GM06990 (cell line): Measurements from ENCODE around the gene CDK6.

Source experiments
- DNase-seq: peaks from one replicate; pipeline ENCODE4 v3.0.0-alpha.2; 2011; ENCODE audit not compliant: insufficient read length; ENCODE audit errors: extremely low read depth
- H3K27me3 ChIP-seq: replicated peaks from 2 replicates; pipeline ENCODE4 v1.6.0; 2011; ENCODE audit warnings: low read length; ENCODE audit not compliant: control insufficient read depth, insufficient read depth
- H3K36me3 ChIP-seq: 2 replicates; pipeline ENCODE4 v1.5.1; 2011; ENCODE audit warnings: low read length; ENCODE audit not compliant: control insufficient read depth, insufficient read depth
- H3K4me3 ChIP-seq: replicated peaks from 2 replicates; pipeline ENCODE4 v1.5.1; 2011; ENCODE audit warnings: low read depth, mild to moderate bottlenecking, control low read depth, low read length
- TF ChIP-seq, protein P1 (sequence below): IDR thresholded peaks from 2 replicates; pipeline ENCODE4 v1.5.1; 2011; ENCODE audit warnings: low read length, control low read depth, mild to moderate bottlenecking, inconsistent platforms; ENCODE audit not compliant: insufficient read depth, poor library complexity, severe bottlenecking

CDK6 gene

DNA sequence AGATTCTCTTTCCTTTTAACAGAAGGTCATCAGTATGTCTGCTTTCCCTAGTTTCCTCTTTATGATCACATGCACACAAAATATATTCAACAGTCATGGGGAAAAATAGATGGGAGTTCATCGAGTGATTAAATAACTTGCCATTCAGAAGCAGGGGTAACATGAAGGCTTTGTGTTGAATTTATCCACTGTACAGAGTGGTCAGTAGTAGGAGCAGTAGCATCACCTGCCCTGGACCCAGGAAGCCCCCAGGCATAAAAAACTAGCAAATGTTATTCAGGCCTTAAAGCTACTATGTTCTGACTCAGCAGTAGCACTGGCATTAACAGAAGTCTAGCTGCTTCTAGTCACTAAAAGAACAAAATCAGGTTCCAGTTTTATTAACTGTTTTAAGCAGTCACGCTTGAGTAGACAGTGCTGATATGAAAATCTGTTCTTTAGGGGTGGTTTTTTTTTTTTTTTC is 214.8 kb downstream of the CDK6 start:
- Histone ChIP-seq H3K4me3 (no peak overlapping the region), H3K36me3 (peaks cover 10% of the 10 kb centered on the region), H3K27me3 (no peaks in the 10 kb centered on the region)
- TF ChIP-seq, protein P1, sequence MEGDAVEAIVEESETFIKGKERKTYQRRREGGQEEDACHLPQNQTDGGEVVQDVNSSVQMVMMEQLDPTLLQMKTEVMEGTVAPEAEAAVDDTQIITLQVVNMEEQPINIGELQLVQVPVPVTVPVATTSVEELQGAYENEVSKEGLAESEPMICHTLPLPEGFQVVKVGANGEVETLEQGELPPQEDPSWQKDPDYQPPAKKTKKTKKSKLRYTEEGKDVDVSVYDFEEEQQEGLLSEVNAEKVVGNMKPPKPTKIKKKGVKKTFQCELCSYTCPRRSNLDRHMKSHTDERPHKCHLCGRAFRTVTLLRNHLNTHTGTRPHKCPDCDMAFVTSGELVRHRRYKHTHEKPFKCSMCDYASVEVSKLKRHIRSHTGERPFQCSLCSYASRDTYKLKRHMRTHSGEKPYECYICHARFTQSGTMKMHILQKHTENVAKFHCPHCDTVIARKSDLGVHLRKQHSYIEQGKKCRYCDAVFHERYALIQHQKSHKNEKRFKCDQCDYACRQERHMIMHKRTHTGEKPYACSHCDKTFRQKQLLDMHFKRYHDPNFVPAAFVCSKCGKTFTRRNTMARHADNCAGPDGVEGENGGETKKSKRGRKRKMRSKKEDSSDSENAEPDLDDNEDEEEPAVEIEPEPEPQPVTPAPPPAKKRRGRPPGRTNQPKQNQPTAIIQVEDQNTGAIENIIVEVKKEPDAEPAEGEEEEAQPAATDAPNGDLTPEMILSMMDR, result no peak
- DNase-seq, result peak; percentile 41

DNA sequence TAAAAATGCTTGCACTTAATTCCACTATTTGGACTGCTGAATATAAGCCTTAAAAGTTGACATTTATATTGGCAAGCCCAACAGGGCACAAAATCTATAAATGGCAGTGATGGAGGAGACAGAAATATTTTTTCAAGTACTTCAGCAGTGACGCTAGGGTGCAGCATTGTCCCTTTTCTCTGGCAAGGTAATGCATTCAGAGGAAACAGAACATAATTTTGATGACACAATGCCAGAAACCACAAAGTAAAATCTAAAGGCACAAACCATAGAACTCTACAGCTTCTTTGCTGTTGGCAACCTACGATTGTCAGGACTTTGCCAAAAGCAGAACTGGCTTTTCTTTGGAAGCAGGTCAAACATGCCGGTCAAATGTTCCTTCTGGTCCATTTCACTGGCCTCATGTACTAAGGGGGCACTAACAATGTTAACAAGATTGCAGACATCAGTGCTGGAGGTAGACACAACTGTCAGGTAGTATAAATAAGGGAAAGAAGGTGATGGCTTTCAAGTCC is 215.3 kb downstream of the CDK6 start:
- peaks cover 11% of the 10 kb centered on the region for H3K36me3 ChIP-seq

DNA sequence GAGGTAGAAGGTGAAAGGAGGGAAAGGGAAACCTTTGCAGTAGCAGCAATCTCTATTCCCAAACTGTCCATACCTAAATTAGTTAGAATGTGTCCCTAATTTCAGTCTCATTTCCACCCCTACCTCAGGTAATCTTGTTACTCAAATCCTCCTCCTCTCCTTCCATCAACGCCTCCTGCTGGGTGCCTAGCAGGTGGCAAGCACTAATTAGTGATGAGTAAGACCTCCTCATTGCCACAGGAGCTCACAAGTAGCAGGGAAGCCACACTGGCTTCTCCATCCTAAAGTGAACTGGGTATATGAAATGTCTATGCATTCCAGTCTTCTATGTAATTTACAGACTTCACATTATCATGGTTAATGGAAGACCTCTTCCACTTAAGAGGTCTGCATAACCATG is 220.5 kb downstream of the CDK6 start:
- TF ChIP-seq, protein P1, result no peak
- Histone ChIP-seq H3K36me3 (peaks cover 17% of the 10 kb centered on the region), H3K27me3 (no peaks in the 10 kb centered on the region), H3K4me3 (no peak overlapping the region)
- DNase-seq, result no peak

More for the DNA sequence above, 215.3 kb downstream of the CDK6 start:
- H3K4me3 ChIP-seq, result no peak overlapping the region
- peak; percentile 64 for DNase-seq
- H3K27me3 ChIP-seq, result no peaks in the 10 kb centered on the region
- TF ChIP-seq, protein P1, result peak; percentile 70

DNA sequence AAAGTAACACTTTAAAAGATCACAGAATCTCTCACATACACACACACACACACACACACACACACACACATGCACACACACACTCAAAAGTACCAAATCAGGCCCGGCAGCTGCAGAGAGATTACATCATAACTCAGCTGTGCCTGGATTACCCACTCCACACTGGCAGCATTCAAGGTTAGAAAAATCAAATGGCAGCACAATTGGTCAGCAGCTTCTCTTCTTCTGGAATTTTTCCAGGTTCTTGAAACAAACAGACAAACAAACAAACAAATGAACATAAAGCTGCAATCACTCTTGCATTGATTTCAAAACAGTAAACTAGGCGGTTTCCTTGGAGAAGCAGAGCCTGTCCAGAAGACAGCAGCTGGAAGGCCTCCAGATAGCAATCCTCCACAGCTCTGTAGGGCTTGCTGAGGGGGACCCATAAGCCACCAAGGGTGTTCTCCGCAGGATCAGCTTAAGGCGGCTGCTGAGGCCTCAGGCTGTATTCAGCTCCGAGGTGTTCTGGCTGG is 221.7 kb downstream of the CDK6 start:
- no peak for DNase-seq
- H3K36me3 ChIP-seq, result peaks cover 17% of the 10 kb centered on the region
- no peak overlapping the region for H3K4me3 ChIP-seq
- no peaks in the 10 kb centered on the region for H3K27me3 ChIP-seq
- TF ChIP-seq, protein P1, result no peak

DNA sequence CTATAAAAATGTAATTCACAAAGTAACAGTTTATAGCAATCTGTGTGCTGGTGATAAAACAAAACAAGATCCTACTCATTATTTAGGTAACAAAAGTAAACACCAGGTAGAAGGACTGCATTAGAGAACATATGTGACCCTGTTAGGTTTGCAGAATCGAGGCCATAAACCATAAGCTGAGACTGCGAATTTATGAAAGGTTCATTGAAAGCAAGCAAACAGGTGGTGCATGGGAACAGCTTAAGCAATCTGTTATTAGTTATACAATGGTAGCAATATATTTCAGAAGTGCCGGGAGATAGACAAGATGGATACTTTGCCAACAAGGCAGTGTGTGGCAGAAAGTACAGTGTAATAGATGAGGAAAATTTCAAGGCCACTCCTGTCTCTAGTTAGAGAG is 222.7 kb downstream of the CDK6 start:
- TF ChIP-seq, protein P1, result no peak
- H3K4me3 ChIP-seq, result no peak overlapping the region
- DNase-seq, result no peak
- H3K36me3 ChIP-seq, result peaks cover 17% of the 10 kb centered on the region
- no peaks in the 10 kb centered on the region for H3K27me3 ChIP-seq

DNA sequence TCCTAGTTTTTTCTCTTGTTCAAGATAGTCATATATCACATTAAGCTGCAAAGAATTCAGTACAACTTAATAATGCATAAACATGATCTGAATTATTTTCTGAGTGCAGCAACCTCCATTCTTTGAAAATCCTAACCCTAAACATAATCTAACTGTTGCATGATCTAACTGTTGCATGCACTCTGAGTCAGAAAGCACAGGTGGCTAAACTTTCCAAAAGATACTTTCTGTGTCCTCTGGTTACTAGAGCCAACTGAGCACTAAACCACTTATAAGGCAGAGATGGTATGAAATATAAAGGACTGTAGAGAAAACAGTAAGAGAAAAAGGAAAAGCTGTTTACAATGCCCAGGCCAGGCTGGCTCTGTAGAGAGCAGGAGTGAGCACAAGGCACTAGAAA is 223.2 kb downstream of the CDK6 start:
- TF ChIP-seq, protein P1, result no peak
- no peak for DNase-seq
- Histone ChIP-seq H3K27me3 (no peaks in the 10 kb centered on the region), H3K4me3 (no peak overlapping the region), H3K36me3 (peaks cover 16% of the 10 kb centered on the region)
